Measurements from ENCODE around the gene THAP12. TPM values are rescaled to one million over a fixed set of nuclear protein-coding genes. Genes with fewer than 3 reads are reported as not detected.

THAP12 gene
- polyA plus RNA-seq, 2 of the 4 experiments (the other 2 are of a cell fraction): 34.6 to 82.4 TPM

Small RNA genes within 50 kb of the gene (small RNA-seq; reads per million reads assigned to genes)
- 0 reads per million in 6 experiments for gene RF00019

Other genes starting within 250 kb of the THAP12 start
- gene WNT11, start 174.6 kb downstream of the THAP12 start, polyA plus RNA-seq (2011; rRNA removed): 0.57 and 0.78 TPM in 2 replicates
- 0.36 to 0.76 TPM (median 0.42 TPM) in 3 replicates for gene WNT11, start 174.6 kb downstream of the THAP12 start, polyA plus RNA-seq (2017; fragmentation: RNase III; extraction: RNeasy Plus Mini Kit Qiagen cat#74134 plus additional on column Dnase treatment)
- 2.9 and 3.6 TPM in 2 replicates for gene GVQW3, start 191 bp upstream of the THAP12 start, polyA plus RNA-seq (2011; rRNA removed)
- 2.9 to 4.0 TPM (median 3.8 TPM) in 3 replicates for gene GVQW3, start 191 bp upstream of the THAP12 start, polyA plus RNA-seq (2017; fragmentation: RNase III; extraction: RNeasy Plus Mini Kit Qiagen cat#74134 plus additional on column Dnase treatment)
- gene EMSY, start 63.9 kb upstream of the THAP12 start, polyA plus RNA-seq (2011; rRNA removed): 23.0 and 23.6 TPM in 2 replicates
- 10.2 to 11.2 TPM (median 11.0 TPM) in 3 replicates for gene EMSY, start 63.9 kb upstream of the THAP12 start, polyA plus RNA-seq (2017; fragmentation: RNase III; extraction: RNeasy Plus Mini Kit Qiagen cat#74134 plus additional on column Dnase treatment)